ENCODE data around the gene DUSP10. TPM values are rescaled to one million over a fixed set of nuclear protein-coding genes. Genes with fewer than 3 reads are reported as not detected.

The DUSP10 gene
- total RNA-seq, 1 experiment from 2014 or later, result 2.0 TPM

- Histone ChIP-seq H3K4me1 (no peaks in the 10 kb centered on the region), H3K27me3 (replicated peaks; ENCODE audit: control insufficient read depth, insufficient read depth, low read length) (no peaks in the 10 kb centered on the region), H3K4me3 (ENCODE audit: low read depth, low read length) (no peak overlapping the region), H3K9me3 (no peaks in the 10 kb centered on the region), H3K36me3 (ENCODE audit: control insufficient read depth, insufficient read depth, low read length) (no peaks in the 10 kb centered on the region)
- Mint-ChIP-seq H3K9me3 (ENCODE audit: unreplicated experiment) (no peaks in the 10 kb centered on the region), H3K4me3 (ENCODE audit: unreplicated experiment) (no peak overlapping the region), H3K36me3 (ENCODE audit: insufficient read depth, unreplicated experiment) (no peaks in the 10 kb centered on the region), H3K27ac (ENCODE audit: unreplicated experiment) (no peak overlapping the region), H3K4me1 (ENCODE audit: low read depth, unreplicated experiment) (no peaks in the 10 kb centered on the region), H3K27me3 (ENCODE audit: insufficient read depth, unreplicated experiment) (peaks cover 3% of the 10 kb centered on the region)
- no TSS peak for BruUV-seq (replicated peaks)
- TF ChIP-seq CTCF (IDR thresholded peaks at IDR 0.05; ENCODE audit: insufficient read depth in 1 of 2, low read depth in 1 of 2, low read length in 1 of 2, severe bottlenecking in 1 of 2, unreplicated experiment in 1 of 2), result no peak
- ChIA-PET POLR2A (no interaction called here), CTCF (no interaction called here)
- no peak for DNase-seq
- intact Hi-C loops (cut with micrococcal nuclease; ENCODE audit: unreplicated experiment), result no loop called here
Observed at GRCh38 chr1:221687836-221688487, 53.9 kb downstream of the DUSP10 start.

GRCh38 chr1:221683681-221684080 lies 58.2 kb downstream of the DUSP10 start:
- Histone ChIP-seq H3K36me3 (ENCODE audit: control insufficient read depth, insufficient read depth, low read length) (no peaks in the 10 kb centered on the region), H3K27me3 (replicated peaks; ENCODE audit: control insufficient read depth, insufficient read depth, low read length) (no peaks in the 10 kb centered on the region), H3K4me1 (no peaks in the 10 kb centered on the region), H3K9me3 (no peaks in the 10 kb centered on the region), H3K4me3 (ENCODE audit: low read depth, low read length) (no peak overlapping the region)
- BruUV-seq (replicated peaks), result no TSS peak
- no peak for TF ChIP-seq CTCF (IDR thresholded peaks at IDR 0.05; ENCODE audit: insufficient read depth in 1 of 2, low read depth in 1 of 2, low read length in 1 of 2, severe bottlenecking in 1 of 2, unreplicated experiment in 1 of 2)
- Mint-ChIP-seq H3K4me3 (ENCODE audit: unreplicated experiment) (no peak overlapping the region), H3K4me1 (ENCODE audit: low read depth, unreplicated experiment) (no peaks in the 10 kb centered on the region), H3K27ac (ENCODE audit: unreplicated experiment) (no peak overlapping the region), H3K36me3 (ENCODE audit: insufficient read depth, unreplicated experiment) (no peaks in the 10 kb centered on the region), H3K27me3 (ENCODE audit: insufficient read depth, unreplicated experiment) (peaks cover 3% of the 10 kb centered on the region), H3K9me3 (ENCODE audit: unreplicated experiment) (peaks cover 8% of the 10 kb centered on the region)
- no peak for DNase-seq
- ChIA-PET POLR2A (interaction anchor here (0.6 kb wide), 1 partner anchor 533 kb away, joined by 4 read pairs; no protein-coding TSS in a partner anchor), CTCF (no interaction called here)
- intact Hi-C loops (cut with micrococcal nuclease; ENCODE audit: unreplicated experiment), result no loop called here

- Histone ChIP-seq H3K4me3 (ENCODE audit: low read depth, low read length) (no peak overlapping the region), H3K36me3 (ENCODE audit: control insufficient read depth, insufficient read depth, low read length) (no peaks in the 10 kb centered on the region), H3K4me1 (no peaks in the 10 kb centered on the region), H3K27me3 (replicated peaks; ENCODE audit: control insufficient read depth, insufficient read depth, low read length) (no peaks in the 10 kb centered on the region), H3K9me3 (no peaks in the 10 kb centered on the region)
- peaks cover 8% of the 10 kb centered on the region for H3K9me3 Mint-ChIP-seq (ENCODE audit: unreplicated experiment)
- ChIA-PET POLR2A (no interaction called here), CTCF (no interaction called here)
- H3K4me3 Mint-ChIP-seq (ENCODE audit: unreplicated experiment), result no peak overlapping the region
- intact Hi-C loops (cut with micrococcal nuclease; ENCODE audit: unreplicated experiment), result no loop called here
- H3K27me3 Mint-ChIP-seq (ENCODE audit: insufficient read depth, unreplicated experiment), result peaks cover 3% of the 10 kb centered on the region
- no peak overlapping the region for H3K27ac Mint-ChIP-seq (ENCODE audit: unreplicated experiment)
- DNase-seq, result no peak
- TF ChIP-seq CTCF (IDR thresholded peaks at IDR 0.05; ENCODE audit: insufficient read depth in 1 of 2, low read depth in 1 of 2, low read length in 1 of 2, severe bottlenecking in 1 of 2, unreplicated experiment in 1 of 2), result no peak
- no peaks in the 10 kb centered on the region for H3K36me3 Mint-ChIP-seq (ENCODE audit: insufficient read depth, unreplicated experiment)
- no peaks in the 10 kb centered on the region for H3K4me1 Mint-ChIP-seq (ENCODE audit: low read depth, unreplicated experiment)
- no TSS peak for BruUV-seq (replicated peaks)
Observed at GRCh38 chr1:221680085-221680484, 61.8 kb downstream of the DUSP10 start.

Measured in Caco-2 (cell line).